Smooth muscle cell (in vitro differentiated cells): Measurements from ENCODE around the gene ANO4. TPM values are rescaled to one million over a fixed set of nuclear protein-coding genes. Genes with fewer than 3 reads are reported as not detected.

ENCODE experiments used
- DNase-seq: peaks from one replicate; lab custom pipeline; 2025; ENCODE audit not compliant: unreplicated experiment; lab: John Stamatoyannopoulos, UW
- H2AFZ ChIP-seq: fragments of 200-600 bp; sonication (generic); 2 replicates; pipeline ENCODE4 v1.6.0; 2016; ENCODE audit warnings: antibody characterized with exemption, low read depth, mild to moderate bottlenecking
- H3F3A ChIP-seq: fragments of 200-600 bp; sonication (generic); 2 replicates; pipeline ENCODE4 v1.6.0; 2017; ENCODE audit warnings: antibody characterized with exemption, low read depth
- H3K27ac ChIP-seq: fragments of 200-600 bp; sonication (generic); 2 replicates; pipeline ENCODE4 v1.5.1; 2016; ENCODE audit warnings: low read depth, mild to moderate bottlenecking
- H3K27me3 ChIP-seq: fragments of 200-600 bp; sonication (generic); 2 replicates; pipeline ENCODE4 v1.6.1; 2016; ENCODE audit warnings: low read depth, mild to moderate bottlenecking
- H3K36me3 ChIP-seq: fragments of 200-600 bp; sonication (generic); 2 replicates; pipeline ENCODE4 v1.5.1; 2016; ENCODE audit warnings: low read depth
- H3K4me1 ChIP-seq: fragments of 200-600 bp; sonication (generic); 2 replicates; pipeline ENCODE4 v1.5.1; 2016; ENCODE audit warnings: low read depth
- H3K4me2 ChIP-seq: fragments of 200-600 bp; sonication (generic); 2 replicates; pipeline ENCODE4 v1.6.0; 2016; ENCODE audit warnings: mild to moderate bottlenecking
- H3K4me3 ChIP-seq: fragments of 200-600 bp; sonication (generic); 2 replicates; pipeline ENCODE4 v1.5.1; 2016; ENCODE audit warnings: mild to moderate bottlenecking
- H3K79me2 ChIP-seq: fragments of 200-600 bp; sonication (generic); 2 replicates; pipeline ENCODE4 v1.6.0; 2016; ENCODE audit warnings: low read depth, mild to moderate bottlenecking
- H3K9ac ChIP-seq: fragments of 200-600 bp; sonication (generic); 2 replicates; pipeline ENCODE4 v1.6.0; 2016; ENCODE audit warnings: low read depth
- H3K9me3 ChIP-seq: fragments of 200-600 bp; sonication (generic); replicated peaks from 2 replicates; pipeline ENCODE4 v1.5.1; 2016; ENCODE audit warnings: low read depth
- H4K20me1 ChIP-seq: fragments of 200-600 bp; sonication (generic); 2 replicates; pipeline ENCODE4 v1.6.0; 2016; ENCODE audit warnings: low read depth
- WGBS: methylation state at CpG from one replicate; pipeline ENCODE4 v1.1.7; 2016; ENCODE audit warnings: low lambda C conversion rate; 5-methylcytosine and 5-hydroxymethylcytosine counted together
- polyA plus RNA-seq: library from polyadenylated mRNA; unstranded; fragments of >200 nt; fragmentation: Nextera tagmentation; extraction: Ambion mirVana; gene quantifications from 2 replicates; pipeline ENCODE4 v1.2.1, GENCODE V29; 2016
- total RNA-seq: library from RNA; depleted of rRNA; stranded (reverse); fragments of >200 nt; gene quantifications from 2 replicates; pipeline ENCODE4 v1.2.3, GENCODE V29; 2014
- TF ChIP-seq, protein P1 (sequence below): fragments of 200-600 bp; sonication (generic); IDR thresholded peaks from 2 replicates; pipeline ENCODE4 v1.5.1; 2017; ENCODE audit warnings: borderline replicate concordance, mild to moderate bottlenecking, antibody characterized with exemption; ENCODE audit not compliant: insufficient read depth, poor library complexity, severe bottlenecking

The ANO4 gene
- total and polyA plus RNA-seq, 2 experiments from 2014 or later = 27.3 to 51.7 TPM

DNA sequence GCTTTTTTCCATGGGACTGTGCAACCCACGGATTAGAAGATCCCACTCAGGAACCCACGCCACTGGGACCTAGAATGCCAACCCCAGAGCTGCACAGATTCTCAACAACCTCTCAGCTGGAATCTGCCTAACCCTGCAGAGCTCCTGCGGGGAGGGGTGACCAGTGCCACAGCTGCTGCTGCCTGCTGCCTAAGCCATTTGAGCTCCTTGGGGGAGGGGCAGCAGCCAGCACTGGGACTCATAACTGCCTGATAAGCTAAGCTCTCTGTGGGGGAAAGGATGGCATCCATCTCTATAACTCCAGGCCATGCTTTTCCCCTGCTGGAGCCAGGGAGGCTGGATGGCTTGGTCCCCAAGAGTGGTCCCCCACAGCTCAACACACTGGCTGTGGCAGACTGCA lies 232.6 kb downstream of the ANO4 start:
- no peaks in the 10 kb centered on the region for H3K36me3 ChIP-seq
- peaks cover 6% of the 10 kb centered on the region for H3K9me3 ChIP-seq
- DNase-seq = no peak
- H3F3A ChIP-seq = no peaks in the 10 kb centered on the region
- no peaks in the 10 kb centered on the region for H3K4me1 ChIP-seq
- H2AFZ ChIP-seq = no peak overlapping the region
- no peak overlapping the region for H3K4me3 ChIP-seq
- 84% methylated on average over 3 of the region's 3 CpGs for WGBS
- TF ChIP-seq, protein P1, sequence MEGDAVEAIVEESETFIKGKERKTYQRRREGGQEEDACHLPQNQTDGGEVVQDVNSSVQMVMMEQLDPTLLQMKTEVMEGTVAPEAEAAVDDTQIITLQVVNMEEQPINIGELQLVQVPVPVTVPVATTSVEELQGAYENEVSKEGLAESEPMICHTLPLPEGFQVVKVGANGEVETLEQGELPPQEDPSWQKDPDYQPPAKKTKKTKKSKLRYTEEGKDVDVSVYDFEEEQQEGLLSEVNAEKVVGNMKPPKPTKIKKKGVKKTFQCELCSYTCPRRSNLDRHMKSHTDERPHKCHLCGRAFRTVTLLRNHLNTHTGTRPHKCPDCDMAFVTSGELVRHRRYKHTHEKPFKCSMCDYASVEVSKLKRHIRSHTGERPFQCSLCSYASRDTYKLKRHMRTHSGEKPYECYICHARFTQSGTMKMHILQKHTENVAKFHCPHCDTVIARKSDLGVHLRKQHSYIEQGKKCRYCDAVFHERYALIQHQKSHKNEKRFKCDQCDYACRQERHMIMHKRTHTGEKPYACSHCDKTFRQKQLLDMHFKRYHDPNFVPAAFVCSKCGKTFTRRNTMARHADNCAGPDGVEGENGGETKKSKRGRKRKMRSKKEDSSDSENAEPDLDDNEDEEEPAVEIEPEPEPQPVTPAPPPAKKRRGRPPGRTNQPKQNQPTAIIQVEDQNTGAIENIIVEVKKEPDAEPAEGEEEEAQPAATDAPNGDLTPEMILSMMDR = no peak
- no peak overlapping the region for H3K4me2 ChIP-seq
- H3K27ac ChIP-seq = no peak overlapping the region
- no peak overlapping the region for H3K9ac ChIP-seq
- no peaks in the 10 kb centered on the region for H3K79me2 ChIP-seq
- H3K27me3 ChIP-seq = no peaks in the 10 kb centered on the region
- no peaks in the 10 kb centered on the region for H4K20me1 ChIP-seq

- 89% methylated on average over 4 of the region's 4 CpGs for WGBS
- peaks cover 6% of the 10 kb centered on the region for H3K9me3 ChIP-seq
- H4K20me1 ChIP-seq = no peaks in the 10 kb centered on the region
- H3F3A ChIP-seq = no peaks in the 10 kb centered on the region
- H3K4me3 ChIP-seq = no peak overlapping the region
- TF ChIP-seq, protein P1 = no peak
- no peaks in the 10 kb centered on the region for H3K4me1 ChIP-seq
- no peaks in the 10 kb centered on the region for H3K27me3 ChIP-seq
- no peaks in the 10 kb centered on the region for H3K36me3 ChIP-seq
- H3K79me2 ChIP-seq = no peaks in the 10 kb centered on the region
- no peak overlapping the region for H2AFZ ChIP-seq
- no peak overlapping the region for H3K4me2 ChIP-seq
- H3K9ac ChIP-seq = no peak overlapping the region
- no peak overlapping the region for H3K27ac ChIP-seq
- no peak for DNase-seq
These were observed 233.2 kb downstream of the ANO4 start for GRCh38 chr12:101027816-101028215.

DNA sequence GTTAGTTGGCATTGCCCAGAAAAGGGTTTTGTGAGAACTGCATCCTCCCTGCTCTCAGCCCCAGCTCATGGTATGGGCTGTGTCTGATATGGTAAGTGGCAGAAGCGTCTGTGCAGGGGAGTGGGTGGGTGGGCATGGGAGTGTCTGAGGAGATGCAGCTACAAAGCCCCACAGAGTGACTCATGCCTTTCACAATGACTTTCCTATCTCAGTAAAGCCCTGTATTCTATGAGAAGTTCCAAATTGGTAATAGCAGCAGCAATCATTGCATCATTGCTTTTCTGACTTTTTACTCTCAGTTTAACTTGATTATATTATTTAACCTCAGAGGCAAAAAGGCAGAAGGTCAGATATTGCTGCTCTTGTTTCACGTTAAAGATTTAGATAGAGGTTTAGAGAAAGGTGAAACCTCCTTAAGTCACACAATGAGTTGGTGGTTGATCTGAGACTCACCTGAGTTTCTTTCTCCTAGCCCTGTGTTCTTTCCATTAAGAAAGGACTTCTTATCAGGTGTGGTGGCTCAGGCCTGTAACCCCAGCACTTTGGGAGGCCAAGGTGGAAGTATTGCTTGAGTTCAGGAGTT lies 243.8 kb downstream of the ANO4 start:
- 85% methylated on average over 2 of the region's 2 CpGs for WGBS
- TF ChIP-seq, protein P1 = no peak
- no peaks in the 10 kb centered on the region for H3F3A ChIP-seq
- H3K9me3 ChIP-seq = no peaks in the 10 kb centered on the region
- H3K27ac ChIP-seq = no peak overlapping the region
- H3K4me2 ChIP-seq = no peak overlapping the region
- no peaks in the 10 kb centered on the region for H3K36me3 ChIP-seq
- no peaks in the 10 kb centered on the region for H4K20me1 ChIP-seq
- no peak overlapping the region for H2AFZ ChIP-seq
- no peak overlapping the region for H3K4me3 ChIP-seq
- H3K4me1 ChIP-seq = no peaks in the 10 kb centered on the region
- H3K27me3 ChIP-seq = no peaks in the 10 kb centered on the region
- H3K79me2 ChIP-seq = no peaks in the 10 kb centered on the region
- DNase-seq = no peak
- H3K9ac ChIP-seq = no peak overlapping the region

- Histone ChIP-seq H3K4me1 (peaks cover 5% of the 10 kb centered on the region), H3K9me3 (no peaks in the 10 kb centered on the region), H3K79me2 (no peaks in the 10 kb centered on the region), H3K4me3 (no peak overlapping the region), H3K27me3 (no peaks in the 10 kb centered on the region), H3F3A (peaks cover 5% of the 10 kb centered on the region), H3K36me3 (no peaks in the 10 kb centered on the region), H4K20me1 (no peaks in the 10 kb centered on the region), H3K9ac (no peak overlapping the region), H3K4me2 (no peak overlapping the region), H2AFZ (no peak overlapping the region), H3K27ac (no peak overlapping the region)
- DNase-seq = no peak
- TF ChIP-seq, protein P1 = no peak
- WGBS = 94% methylated on average over 6 of the region's 6 CpGs
These were observed 245.4 kb downstream of the ANO4 start for GRCh38 chr12:101039848-101040531.
